Activated CD8-positive, alpha-beta T cell treated with anti-CD3 and anti-CD28 coated beads for 36 hours (primary cell): ENCODE data around the gene NUCB2. TPM values are rescaled to one million over a fixed set of nuclear protein-coding genes. Genes with fewer than 3 reads are reported as not detected.

ENCODE experiments used
- ATAC-seq: fragments of 200-7000 bp; cut with Tn5 transposase; one replicate; pipeline ENCODE4 v1.10.0; 2021; ENCODE audit warnings: mild to moderate bottlenecking, moderate library complexity
- CTCF ChIA-PET: fragments of 350-600 bp; sonication (Branson Sonifier 250); formaldehyde crosslinking; loops from one replicate; lab custom pipeline; 2021; ENCODE audit warnings: antibody characterized with exemption; lab: Charles Lee
- POLR2A ChIA-PET: fragments of 350-600 bp; sonication (Branson Sonifier 250); formaldehyde crosslinking; loops from one replicate; lab custom pipeline; 2021; ENCODE audit warnings: antibody characterized with exemption; lab: Charles Lee
- DNase-seq: peaks from one replicate; pipeline ENCODE4 v3.0.0-alpha.2; 2020
- H3K27ac Mint-ChIP-seq: one replicate; pipeline ENCODE4 v1.8.0; 2021; ENCODE audit warnings: mild to moderate bottlenecking, mixed read lengths
- H3K27me3 Mint-ChIP-seq: one replicate; pipeline ENCODE4 v1.8.0; 2021; ENCODE audit warnings: mixed read lengths
- H3K36me3 Mint-ChIP-seq: one replicate; pipeline ENCODE4 v1.8.0; 2021; ENCODE audit warnings: low read depth, mixed read lengths
- H3K4me1 Mint-ChIP-seq: one replicate; pipeline ENCODE4 v1.8.0; 2021; ENCODE audit warnings: low read depth, mixed read lengths
- H3K4me3 Mint-ChIP-seq: one replicate; pipeline ENCODE4 v1.8.0; 2021; ENCODE audit warnings: mild to moderate bottlenecking, moderate library complexity, mixed read lengths
- H3K9me3 Mint-ChIP-seq: one replicate; pipeline ENCODE4 v1.8.0; 2021; ENCODE audit warnings: mixed read lengths
- intact Hi-C: fragments of 100-400 bp; cut with micrococcal nuclease; formaldehyde crosslinking; loops from one replicate; pipeline ENCODE4 v1.10.0; 2022
- total RNA-seq, 2 experiments: library from RNA; stranded (reverse); gene quantifications; one replicate each; pipeline ENCODE4 v1.2.3, GENCODE V29; 2021
- TF ChIP-seq, protein P1 (sequence below): fragments of 200-600 bp; IDR thresholded peaks from one replicate; pipeline ENCODE4 v1.8.0; 2022; ENCODE audit warnings: antibody characterized with exemption, mild to moderate bottlenecking

Gene NUCB2
- total RNA-seq, 2 experiments from 2014 or later: 81.9 to 86.0 TPM

DNA sequence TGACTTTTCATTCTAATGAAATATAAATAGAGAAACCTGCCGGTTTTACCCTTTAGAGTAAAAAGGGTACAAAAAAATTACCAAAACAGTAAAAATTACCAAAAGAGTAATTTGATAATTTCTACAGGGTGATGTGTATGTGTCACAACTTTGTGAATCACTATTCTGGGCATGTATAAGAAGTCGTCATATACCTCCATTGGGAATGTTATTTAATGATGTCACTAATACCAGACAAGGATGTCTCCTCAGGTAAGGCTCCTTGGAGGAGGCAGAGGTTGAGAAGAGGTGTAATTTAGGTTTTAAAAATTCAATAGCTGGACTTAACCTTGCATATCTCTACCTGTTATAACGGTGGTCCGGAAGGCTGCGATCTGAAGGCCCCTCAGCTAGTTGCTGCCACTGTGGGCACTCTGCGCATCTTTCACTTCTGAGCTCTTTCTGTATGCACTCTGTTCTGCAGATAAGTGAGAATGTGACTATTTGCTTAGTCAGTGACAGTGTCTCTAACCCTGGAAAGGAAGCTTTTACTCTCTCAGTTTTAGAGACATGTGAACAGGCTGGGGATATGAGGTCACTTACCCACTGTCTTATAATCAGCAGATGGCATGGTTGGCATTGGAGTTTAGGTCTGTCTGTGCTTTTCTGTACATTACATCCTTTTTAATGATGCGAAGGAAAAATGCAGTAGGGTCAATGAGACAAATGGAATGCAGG is 74.1 kb downstream of the NUCB2 start:
- Mint-ChIP-seq H3K27me3 (no peaks in the 10 kb centered on the region), H3K9me3 (no peaks in the 10 kb centered on the region), H3K36me3 (peaks cover 6% of the 10 kb centered on the region), H3K27ac (peak overlapping the region; percentile 71), H3K4me1 (peaks cover 34% of the 10 kb centered on the region), H3K4me3 (peak overlapping the region; percentile 87)
- POLR2A ChIA-PET: interaction anchor here (1.1 to 2.0 kb wide), 2 partner anchors 75 to 272 kb away, joined by 3 to 7 read pairs; partner anchors contain the start of gene NUCB2
- intact Hi-C loops: loop anchor here (5.0 kb wide), 3 partner anchors 53 to 118 kb away; partner anchors contain the start of gene NUCB2
- DNase-seq: peak; percentile 10
- ATAC-seq: peak; percentile 27
- TF ChIP-seq, protein P1, sequence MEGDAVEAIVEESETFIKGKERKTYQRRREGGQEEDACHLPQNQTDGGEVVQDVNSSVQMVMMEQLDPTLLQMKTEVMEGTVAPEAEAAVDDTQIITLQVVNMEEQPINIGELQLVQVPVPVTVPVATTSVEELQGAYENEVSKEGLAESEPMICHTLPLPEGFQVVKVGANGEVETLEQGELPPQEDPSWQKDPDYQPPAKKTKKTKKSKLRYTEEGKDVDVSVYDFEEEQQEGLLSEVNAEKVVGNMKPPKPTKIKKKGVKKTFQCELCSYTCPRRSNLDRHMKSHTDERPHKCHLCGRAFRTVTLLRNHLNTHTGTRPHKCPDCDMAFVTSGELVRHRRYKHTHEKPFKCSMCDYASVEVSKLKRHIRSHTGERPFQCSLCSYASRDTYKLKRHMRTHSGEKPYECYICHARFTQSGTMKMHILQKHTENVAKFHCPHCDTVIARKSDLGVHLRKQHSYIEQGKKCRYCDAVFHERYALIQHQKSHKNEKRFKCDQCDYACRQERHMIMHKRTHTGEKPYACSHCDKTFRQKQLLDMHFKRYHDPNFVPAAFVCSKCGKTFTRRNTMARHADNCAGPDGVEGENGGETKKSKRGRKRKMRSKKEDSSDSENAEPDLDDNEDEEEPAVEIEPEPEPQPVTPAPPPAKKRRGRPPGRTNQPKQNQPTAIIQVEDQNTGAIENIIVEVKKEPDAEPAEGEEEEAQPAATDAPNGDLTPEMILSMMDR: no peak
- CTCF ChIA-PET: interaction anchor here (1.6 kb wide), 1 partner anchor 121 kb away, joined by 7 read pairs; no protein-coding TSS in a partner anchor

DNA sequence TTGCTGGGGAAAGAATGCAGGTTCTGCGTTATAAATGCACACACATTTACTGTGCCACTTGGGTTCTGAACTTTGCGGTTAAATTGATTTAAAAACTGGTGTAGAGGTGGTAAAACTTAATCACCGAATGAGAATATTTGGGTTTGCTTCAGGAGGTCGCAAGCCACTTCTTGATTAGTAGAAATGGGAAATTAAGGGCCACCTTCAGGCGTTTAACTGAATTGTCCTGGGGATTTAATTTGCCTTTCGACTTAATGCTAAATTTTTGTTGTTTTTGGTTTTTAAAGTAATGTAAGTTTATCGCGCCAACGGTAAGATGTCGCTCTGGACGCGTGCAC is 74.6 kb downstream of the NUCB2 start:
- POLR2A ChIA-PET: interaction anchor here (1.1 to 2.0 kb wide), 2 partner anchors 75 to 273 kb away, joined by 3 to 7 read pairs; partner anchors contain the start of gene NUCB2
- no peak for ATAC-seq
- Mint-ChIP-seq H3K27me3 (no peaks in the 10 kb centered on the region), H3K36me3 (peaks cover 6% of the 10 kb centered on the region), H3K4me1 (peaks cover 34% of the 10 kb centered on the region), H3K9me3 (no peaks in the 10 kb centered on the region), H3K4me3 (peak overlapping the region; percentile 87), H3K27ac (peak overlapping the region; percentile 71)
- intact Hi-C loops: loop anchor here (5.0 kb wide), 3 partner anchors 54 to 119 kb away; partner anchors contain the start of gene NUCB2
- CTCF ChIA-PET: interaction anchor here (1.6 kb wide), 1 partner anchor 121 kb away, joined by 7 read pairs; no protein-coding TSS in a partner anchor
- DNase-seq: peak; percentile 5
- TF ChIP-seq, protein P1: no peak

DNA sequence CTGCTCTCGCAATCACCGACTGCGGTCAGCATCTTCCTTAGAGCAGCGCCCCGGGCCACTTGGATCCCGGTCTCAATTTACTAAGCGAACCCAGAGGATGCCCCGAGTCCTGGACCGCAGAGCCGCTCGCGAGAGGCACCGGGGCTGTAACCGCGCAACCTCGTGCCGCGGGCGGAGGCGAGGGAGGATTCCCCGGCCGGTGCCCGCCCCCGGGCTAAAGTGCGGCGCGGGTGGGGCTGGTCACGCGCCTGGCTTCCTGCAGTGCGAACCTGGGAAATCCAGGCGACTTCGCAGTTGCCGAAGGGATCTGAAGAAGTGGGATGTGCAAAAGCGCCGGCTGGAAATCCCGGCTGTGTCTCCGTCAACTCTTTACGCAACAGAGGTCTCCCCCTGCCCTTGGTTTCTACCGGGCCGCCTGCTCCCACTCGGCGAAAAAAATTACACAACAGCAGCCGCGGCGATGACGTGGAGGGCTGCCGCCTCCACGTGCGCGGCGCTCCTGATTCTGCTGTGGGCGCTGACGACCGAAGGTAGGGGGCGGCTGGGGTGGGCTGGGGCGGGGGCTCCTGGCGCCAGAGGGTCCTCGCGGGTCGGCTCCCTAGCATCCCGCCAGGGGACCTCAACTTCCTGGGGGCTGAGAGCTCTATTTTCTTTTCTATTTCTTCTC is 75.1 kb downstream of the NUCB2 start, which contains the start of gene NCR3LG1:
Gene NCR3LG1, plus strand, starts transcription at position 291 of the 667 bp plus-strand sequence. Its CDS starts 170 bp downstream, at position 461.
- peak within 1 kb of the TSS; percentile 87 for H3K4me3 Mint-ChIP-seq
- ChIA-PET POLR2A (interaction anchor here (1.0 to 2.0 kb wide), 3 partner anchors 71 to 76 kb away, joined by 3 to 7 read pairs (median 3); partner anchors contain the start of gene NUCB2), CTCF (interaction anchor here (3.7 kb wide), 1 partner anchor 122 kb away, joined by 20 read pairs; no protein-coding TSS in a partner anchor)
- ATAC-seq (peak; percentile 28), DNase-seq (peak; percentile 71)
- peaks cover 10% of the 10 kb centered on the region for H3K36me3 Mint-ChIP-seq
- peak within 1 kb of the TSS; percentile 91 for H3K27ac Mint-ChIP-seq
- TF ChIP-seq, protein P1: no peak
- no peaks in the 10 kb centered on the region for H3K27me3 Mint-ChIP-seq
- intact Hi-C loops: loop anchor here (5.0 kb wide), 3 partner anchors 54 to 119 kb away; partner anchors contain the start of gene NUCB2
- no peaks in the 10 kb centered on the region for H3K9me3 Mint-ChIP-seq
- peaks cover 34% of the 10 kb centered on the region for H3K4me1 Mint-ChIP-seq

DNA sequence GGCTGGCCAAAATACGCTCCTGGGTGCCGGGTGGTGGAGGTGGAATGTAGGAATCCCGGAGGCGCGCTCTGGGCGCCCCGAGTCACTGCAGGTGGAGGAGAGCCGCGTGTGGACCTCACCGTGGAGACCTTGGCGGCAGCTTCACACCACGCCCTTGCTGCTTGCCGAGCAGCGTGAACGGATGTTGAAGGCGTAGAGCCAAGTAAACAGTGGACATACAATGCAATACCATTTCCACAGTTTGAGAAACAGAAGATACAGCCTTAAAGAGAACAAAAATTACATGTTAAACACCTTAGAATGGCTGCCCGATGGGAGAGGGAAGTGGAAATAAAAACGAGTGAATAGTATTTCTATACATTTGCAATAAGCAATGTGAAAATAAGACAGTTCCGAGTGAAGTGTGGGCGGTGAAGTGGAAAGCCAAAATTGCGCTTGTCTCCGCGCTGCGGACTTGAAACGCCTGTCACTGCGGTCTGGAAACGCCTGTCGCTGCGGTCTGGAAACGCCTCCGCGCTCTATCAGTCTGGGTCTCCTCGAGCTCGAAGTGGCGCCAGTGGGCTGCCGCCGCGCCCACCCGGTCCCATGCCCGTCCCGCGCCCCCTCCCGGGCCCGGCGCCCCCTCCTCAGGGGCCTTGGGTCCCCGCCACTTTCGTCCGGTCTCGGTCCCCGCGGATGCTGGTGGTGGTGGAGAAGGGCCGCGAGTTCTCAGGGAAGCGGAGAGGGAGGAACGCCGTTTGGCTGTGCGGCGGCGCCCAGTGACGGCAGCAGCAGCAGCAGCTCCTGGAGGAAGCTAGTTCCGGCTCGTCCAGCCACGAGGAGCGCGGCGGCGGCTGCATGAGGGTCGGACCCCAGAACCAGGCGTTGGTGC is 76.6 kb downstream of the NUCB2 start:
- H3K27me3 Mint-ChIP-seq: no peaks in the 10 kb centered on the region
- TF ChIP-seq, protein P1: no peak
- peak; percentile 85 for DNase-seq
- H3K4me1 Mint-ChIP-seq: peaks cover 34% of the 10 kb centered on the region
- H3K4me3 Mint-ChIP-seq: peak overlapping the region; percentile 87
- H3K9me3 Mint-ChIP-seq: no peaks in the 10 kb centered on the region
- H3K27ac Mint-ChIP-seq: peak overlapping the region; percentile 91
- ChIA-PET CTCF (interaction anchor here (0.6 to 3.7 kb wide), 20 partner anchors 8 to 175 kb away, joined by 3 to 20 read pairs (median 6); partner anchors contain the start of gene PIK3C2A), POLR2A (interaction anchor here (0.6 to 2.0 kb wide), 11 partner anchors 14 to 275 kb away, joined by 3 to 6 read pairs (median 4); partner anchors contain the start of genes KCNJ11, NUCB2 and RPS13)
- peaks cover 19% of the 10 kb centered on the region for H3K36me3 Mint-ChIP-seq
- peak; percentile 54 for ATAC-seq
- intact Hi-C loops: loop anchor here (5.0 kb wide), 3 partner anchors 56 to 121 kb away; partner anchors contain the start of gene NUCB2
